ENCODE measurements around the gene CHD9NB.

CHD9NB gene

DNA sequence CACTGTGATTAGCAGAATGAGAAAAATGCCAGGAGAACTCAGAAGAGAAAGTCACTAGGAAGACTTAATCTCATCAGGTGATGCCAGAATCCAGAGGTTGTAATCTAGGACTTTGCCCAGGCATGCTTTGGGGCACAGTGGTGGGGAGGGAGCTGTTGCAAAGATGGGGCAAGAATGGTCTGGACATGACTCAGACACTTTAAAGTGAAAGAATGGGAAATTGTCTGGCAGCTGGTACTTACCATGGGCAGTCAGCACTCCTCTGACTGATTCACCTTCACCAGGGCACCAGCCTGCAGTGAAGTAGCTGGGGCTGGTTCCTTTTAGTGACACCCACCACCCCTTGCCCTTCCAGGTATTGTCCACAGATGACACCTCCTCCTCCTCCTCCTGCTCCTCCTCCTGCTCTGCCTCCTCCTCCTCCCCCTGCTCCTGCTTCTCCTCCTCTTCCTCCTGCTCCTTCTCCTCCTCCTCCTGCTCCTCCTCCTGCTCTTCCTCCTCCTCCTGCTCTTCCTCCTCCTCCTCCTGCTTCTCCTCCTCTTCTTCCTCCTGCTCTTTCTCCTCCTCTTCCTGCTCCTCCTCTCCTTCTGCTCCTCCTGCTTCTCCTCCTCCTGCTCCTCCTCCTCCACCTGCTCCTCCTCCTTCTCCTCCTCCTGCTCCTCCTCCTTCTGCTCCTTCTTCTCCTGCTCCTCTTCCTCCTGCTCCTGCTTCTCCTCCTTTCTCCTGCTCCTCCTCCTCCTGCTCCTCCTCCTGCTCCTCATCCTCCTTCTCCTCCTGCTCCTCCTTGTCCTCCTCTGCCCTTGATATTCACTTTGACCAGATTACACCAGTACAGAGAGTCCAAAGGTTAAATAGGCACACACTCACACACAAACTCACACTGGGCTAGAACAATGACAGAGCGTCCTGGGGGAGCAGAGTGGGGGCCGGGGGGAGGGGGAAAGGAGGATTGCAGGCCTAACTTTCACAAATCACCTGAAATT is at the start of gene CHD9NB:
CHD9NB (minus strand) TSS at position 379 of the 983 bp plus-strand sequence. CDS start 8,739 bp downstream, outside the sequence.
- no peak for DNase-seq (ENCODE audit: low read depth in 2 of 2)

DNA sequence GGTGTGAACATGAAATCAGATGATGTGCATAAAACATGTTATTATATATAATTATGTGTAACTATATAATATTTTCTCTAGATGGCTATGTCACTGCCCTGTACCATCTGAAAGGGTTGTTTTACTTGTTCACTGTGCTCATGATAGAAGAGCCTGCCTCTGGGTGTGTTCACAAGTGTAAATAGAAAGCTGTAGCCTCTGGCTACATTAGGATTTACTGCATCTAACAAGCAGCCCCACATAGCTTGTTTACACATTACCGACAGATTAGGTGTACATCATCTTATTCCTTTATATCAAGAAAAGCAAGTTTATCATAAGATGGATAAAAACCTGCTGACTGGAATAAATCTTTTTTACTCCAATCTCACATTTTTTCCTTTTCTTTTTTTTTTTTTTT is 48.2 kb upstream of the CHD9NB start:
- no peak for DNase-seq (ENCODE audit: low read depth in 2 of 2)

DNA sequence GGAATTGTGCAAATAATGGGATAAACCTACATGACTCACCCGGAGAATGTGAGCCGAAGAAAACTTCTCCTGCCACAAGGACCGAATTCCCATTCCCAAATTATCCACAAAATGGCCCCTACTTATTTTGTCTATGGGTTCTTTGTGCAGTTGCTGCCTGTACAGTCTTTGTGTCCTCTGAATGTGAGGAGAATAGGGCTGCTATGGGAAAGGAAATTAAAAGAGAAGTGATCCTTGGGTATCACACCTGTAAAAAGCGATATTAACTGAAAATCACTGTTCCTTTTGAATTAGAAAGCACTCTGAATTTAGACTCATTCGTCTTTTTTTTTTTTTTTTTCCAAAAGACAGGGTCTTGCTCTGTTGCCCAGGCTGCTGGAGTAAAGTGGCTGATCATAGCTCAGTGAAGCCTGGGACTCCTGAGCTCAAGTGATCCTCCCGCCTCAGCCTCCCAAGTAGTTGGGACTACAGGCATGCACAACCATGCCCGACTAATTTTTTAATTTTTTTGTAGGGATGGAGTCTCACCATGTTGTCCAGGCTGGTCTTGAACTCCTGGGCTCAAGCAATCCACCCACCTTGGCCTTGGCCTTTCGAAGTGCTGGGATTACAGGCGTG is 47.5 kb upstream of the CHD9NB start:
- no peak for DNase-seq (ENCODE audit: low read depth in 2 of 2)

DNA sequence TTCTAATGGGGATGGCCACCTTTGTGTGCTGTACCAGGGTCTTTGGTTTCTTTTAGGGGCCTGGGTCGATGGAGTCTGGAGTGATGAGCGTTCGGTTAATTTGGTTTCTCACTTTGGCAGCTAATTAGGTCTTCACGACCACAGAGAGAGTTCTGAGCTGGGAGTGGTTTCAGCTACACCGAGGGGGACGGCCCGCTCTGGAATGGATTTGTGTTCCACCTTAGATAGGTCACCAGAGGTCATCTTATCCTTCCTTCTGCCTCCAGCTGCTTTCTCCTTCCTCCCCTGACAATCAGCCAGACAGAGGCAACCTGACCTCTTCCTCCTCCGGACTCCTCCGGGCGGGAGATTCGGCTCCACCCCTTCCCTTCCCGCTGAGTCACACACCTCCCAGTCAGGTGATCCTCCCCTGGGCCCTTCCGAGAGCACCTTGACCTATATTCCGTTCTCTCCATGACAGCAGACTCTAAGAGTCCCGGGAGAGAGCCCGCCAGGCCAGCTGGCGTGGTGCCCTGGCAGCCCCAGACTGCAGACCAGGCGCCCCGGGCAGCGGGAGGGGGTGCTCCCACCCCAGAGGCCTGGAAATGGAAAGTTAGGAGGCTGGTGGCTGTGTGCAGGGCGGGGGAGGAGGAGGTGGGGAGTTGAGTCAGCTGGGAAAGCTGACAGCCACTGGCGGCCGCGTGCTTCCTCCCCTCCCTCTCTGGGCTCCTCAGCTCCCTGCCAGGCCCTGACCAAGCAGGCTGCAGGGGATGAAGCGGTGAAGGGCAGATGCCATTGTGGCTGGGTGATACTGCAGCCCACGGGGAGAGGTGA is 46.8 kb upstream of the CHD9NB start:
- DNase-seq (ENCODE audit: low read depth in 2 of 2) = peak; percentile 25 to 42

DNA sequence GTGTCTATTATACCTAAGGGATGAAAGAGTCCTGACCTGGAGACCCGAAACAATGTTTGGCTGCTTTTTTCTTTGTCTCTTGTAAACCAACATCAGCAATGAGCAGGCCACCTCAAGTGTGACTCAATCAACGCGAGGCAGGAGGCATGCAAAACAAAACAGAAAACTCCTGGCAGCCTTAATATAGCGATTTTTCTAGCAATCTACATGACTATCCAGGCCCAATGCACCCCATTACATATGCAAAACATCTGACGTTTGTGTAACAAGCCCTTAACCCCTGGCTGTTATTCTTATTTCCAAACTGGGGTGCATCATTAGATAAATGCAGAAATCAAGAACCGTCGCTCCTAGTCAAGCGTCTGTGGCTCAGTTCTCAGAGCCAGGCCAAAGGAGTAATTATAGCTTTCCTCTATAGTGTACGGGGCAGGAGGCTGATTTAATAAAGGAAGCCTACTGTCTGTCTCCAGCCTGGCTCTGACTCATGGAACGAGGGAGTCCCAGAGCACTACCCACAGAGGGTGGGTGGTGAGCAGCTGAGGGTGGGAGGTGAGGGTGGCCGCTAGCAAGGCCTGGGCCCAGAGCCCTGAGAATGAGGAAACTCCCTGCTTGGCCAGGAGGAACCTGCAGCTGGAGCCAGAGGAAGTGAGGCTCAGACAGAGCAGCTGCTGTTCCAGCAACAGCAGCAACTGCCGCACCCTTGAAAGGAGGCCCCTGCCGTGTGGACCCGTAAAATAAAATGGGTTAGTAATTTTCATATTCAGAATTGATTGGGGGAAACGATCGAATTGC is 46.0 kb upstream of the CHD9NB start:
- DNase-seq (ENCODE audit: low read depth in 2 of 2) = no peak

DNA sequence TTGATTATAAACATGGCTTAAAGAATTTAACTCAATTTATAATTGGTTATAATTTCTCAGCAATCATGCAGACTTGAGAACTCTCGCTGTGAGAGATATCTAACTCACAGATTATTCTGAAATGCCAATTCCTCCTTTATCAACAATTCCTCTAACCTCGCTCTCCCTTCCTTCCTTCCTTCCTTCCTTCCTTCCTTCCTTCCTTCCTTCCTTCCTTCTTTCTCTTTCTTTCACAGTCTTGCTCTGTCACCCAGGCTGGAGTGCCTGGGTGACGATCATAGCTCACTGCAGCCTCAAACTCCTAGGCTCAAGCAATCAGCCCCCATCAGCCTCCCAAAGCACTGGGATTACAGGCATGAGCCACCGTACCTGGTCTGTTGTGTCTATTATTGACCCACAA is 44.5 kb upstream of the CHD9NB start:
- no peak for DNase-seq (ENCODE audit: low read depth in 2 of 2)

DNA sequence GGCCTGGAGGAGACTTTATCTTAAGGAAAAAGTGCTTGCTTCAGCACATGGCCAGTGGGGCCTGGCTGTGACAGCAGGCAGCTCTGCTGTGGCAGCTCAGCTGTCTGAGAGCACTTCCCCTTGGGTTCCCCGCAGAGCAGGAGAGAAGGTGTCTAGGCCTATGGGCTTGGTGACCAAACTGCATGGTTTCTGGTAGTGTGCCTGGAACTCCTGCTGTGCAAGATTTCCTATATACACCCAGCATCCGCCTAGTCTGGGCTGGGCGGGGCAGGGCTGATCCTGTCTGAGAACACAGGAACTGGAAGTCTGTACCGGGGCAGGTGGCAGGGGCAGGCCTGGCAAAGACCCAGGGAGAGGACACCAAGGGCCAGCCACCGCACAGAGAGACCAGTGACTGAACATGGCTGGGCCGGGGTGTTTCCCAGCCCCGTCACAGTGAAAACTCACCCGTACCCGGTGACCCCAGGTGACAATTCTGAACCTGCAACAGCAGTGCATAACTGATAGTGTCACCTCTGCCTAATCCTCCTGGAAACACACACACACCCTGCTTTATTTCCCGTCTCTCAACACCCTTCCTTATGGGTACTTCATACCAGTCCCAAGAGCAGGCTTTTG is 41.4 kb upstream of the CHD9NB start:
- DNase-seq (ENCODE audit: low read depth in 2 of 2) = no peak

DNA sequence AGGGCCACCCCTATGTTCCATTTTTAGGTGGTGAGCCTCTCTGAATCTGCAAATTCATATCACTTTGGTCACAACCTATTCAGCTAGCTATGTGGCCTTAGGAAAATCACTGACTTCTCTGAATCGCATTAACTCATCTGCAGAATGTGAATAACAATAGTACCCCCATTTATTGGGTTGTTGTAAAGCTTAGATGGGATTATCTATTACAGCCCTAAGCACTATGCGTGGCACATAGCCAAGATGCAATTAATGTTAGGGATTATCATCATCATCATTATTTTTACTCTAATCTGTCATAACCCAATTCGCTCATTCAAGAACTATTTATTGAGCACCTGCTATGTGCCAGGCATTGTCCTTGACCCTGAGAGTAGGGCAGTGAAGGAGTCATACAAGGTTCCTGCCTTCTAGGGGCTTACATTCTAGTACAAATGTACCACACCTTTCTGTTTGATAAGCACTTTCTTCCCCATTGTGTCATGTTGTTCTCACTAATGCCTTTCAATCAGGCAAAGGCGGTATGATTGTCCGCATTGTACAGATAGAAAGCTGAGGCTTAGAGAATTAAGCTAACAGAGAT is 40.6 kb upstream of the CHD9NB start:
- no peak for DNase-seq (ENCODE audit: low read depth in 2 of 2)

DNA sequence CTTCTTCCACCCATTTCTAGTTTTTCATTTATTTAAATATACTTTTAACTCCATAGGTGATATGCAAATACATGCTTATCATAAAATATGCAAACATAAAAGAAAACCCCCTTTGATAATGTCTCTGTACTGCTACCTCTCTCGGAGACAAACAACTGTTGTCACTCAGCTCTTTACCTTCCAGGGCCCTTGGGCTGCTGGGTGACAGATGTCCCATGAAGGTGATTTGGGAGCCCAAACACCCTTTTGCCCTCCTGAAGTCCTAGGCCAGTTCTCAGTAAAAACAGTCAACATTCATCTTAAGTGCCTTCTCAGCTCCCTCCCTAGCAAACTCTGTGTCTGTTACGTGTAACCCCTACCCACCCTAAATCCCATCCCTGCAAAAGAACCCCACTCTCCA is 39.6 kb upstream of the CHD9NB start:
- DNase-seq (ENCODE audit: low read depth in 2 of 2) = no peak

DNA sequence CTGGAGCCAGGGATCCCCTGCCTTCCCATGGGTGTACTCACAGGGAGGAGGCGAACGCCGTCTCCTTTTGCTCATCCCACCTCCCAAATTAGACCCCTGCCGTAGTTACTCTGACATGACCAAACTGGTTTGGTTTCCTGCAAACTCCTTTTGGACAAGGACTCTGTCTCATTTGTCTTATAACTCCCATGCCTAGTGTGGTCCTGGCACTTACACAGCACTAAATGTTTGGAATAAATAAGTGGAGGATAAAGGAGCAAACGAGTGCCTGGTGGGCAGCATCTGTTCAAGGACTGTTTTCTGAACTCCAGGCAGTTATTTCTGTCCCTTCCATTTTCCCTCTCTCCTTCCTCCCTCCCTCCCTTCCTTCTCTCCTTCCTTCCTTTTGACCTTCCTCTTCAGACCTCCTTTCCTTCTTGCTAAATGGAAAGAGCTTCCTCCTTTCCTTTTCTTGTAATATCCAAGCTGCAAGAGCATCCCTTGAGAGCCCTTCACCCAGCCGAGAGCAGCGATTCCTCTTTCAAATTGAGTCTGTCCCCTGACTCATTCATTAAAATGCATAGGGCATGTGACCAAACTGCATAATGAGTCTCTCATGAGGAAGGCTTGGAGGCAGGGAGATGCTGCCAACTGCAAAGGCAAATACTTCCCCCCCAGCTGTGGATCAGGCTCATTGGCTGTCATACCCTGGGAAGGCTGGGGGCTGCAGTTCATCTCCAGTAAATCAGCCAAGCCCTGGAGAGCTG is 38.9 kb upstream of the CHD9NB start:
- no peak for DNase-seq (ENCODE audit: low read depth in 2 of 2)

DNA sequence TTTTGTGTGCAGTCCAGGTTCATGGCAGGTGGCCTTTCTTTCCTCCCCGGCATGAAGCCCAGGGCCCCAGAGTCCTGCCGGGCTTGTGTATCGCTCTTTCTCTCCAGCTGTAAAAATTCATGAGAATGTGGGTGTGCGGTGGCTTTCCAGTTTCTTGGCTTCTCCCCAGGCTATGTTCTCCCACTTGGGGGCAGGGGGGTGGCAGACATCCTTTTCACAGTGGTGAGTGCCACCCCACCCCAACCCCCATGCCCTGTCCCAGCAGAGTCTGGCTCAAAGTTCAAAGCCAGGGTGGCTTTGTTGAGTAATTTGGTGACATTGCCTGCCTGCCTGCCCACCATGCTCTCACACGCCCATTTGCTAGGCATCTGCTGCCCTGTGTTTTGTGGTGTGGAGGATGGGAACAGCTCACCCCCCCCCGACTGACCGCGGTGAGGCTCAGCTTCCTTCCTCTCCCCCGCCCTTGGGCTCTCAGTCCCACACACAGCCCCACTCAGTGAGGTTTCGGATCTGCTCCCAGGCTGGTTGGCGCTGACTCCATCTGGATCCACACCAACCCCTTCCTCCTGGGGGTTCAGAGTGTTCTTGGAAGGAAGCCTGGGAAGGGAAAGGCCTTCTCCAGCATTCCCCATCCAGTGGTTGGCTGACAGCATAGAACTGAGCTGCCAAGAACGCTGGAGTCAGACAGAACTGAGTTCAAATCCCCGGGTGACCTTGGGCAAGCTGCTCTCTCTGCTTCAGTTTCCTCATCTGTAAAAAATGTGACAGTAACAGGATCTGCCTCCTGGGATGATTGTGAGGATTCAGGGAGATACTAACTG is 38.1 kb upstream of the CHD9NB start:
- no peak for DNase-seq (ENCODE audit: low read depth in 2 of 2)

DNA sequence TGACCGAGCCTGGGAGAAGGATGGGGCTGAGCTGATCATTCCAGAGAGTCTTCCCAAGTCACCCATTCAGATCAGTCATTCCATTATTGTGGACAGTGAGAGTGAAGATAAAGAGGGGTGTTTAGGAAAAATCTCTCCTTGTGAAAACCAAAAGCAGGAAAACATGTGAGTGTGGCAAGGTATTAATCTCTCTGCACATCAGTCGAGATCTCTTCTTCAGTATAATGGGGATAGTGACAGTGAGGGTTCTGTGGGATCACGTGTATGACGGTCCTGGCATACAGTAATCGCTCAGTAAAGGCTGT is 37.5 kb upstream of the CHD9NB start:
- DNase-seq (ENCODE audit: low read depth in 2 of 2) = no peak

DNA sequence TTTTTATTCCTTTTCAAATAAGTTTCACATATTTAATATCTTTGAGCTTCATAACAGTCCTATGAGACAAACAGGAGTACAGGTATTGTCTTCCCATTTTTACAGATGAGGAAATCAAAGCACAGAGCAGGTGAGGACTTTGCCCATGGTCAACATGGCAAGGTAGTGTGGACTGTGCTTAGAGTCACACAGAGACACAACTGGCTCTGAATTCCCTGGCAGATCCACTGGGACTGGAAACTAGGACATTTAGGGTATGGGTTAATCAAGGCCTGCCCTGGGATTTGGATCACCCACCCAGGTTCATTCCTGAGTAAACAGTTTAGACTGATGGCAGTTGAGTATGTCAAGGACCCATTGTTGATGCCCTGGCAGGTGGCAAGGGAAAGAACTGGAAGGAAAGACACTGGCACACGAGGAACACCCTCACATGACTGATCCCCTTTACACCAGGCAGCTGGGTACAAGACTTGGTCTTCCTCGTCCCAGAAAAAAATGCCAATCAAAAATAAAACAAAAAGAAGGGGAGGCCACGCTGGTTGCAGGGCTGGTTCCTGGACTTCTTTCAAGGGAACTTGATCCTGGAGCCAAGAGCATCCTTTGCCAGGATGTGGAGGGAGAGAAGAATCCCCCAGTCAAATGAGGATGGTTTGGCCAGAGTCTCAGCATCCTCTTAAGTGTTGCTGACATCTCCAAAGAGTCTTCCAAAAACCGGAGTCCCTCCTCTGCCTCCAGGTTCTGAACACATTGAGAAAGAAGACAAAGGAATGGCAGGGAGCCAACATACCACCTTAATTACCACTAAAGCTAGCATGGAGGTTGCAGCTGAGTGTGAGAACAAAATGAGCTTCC is 37.0 kb upstream of the CHD9NB start:
- no peak for DNase-seq (ENCODE audit: low read depth in 2 of 2)

DNA sequence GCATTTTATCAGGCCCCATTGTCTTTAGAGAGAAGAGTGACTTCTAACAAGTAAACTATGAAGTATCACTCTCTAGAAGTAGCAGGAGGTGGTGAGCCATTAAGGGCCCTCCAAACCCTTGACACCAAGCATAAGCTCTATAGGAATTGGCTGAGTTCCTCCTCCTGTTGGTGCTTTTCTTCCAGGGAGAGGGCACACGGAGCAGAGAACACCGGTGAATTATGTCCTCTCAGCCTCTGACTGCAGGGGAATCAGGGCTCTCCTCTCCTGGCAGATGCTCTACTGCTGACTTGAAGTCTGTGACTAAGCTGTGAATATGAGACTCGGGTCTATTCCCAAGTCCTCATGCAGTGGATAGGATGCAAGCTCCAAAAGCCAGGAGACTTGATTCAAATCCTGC is 34.4 kb upstream of the CHD9NB start:
- DNase-seq (ENCODE audit: low read depth in 2 of 2) = no peak

DNA sequence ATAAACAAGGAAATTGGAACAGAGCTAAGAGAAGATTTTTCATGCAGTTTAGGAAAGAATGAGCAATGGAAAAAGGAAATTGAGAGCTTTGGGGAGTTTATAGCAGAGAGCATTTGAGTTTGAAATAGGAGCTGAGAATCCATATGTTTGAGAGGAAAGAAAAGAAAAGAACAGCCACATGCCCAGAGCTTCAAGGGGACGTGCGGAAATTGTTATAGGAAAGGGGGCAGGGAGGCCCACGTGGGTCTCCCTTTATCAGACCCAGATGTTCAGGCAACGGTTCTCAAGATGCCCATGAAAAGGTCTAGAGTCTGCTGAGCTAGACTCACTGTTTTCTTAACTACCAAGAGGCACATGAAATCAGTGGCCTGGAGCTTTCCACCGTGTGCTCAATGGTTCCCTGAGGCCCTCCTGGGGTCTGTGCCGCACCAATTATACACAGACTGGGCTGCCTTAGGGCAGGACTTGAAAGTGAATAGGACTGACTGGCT is 33.3 kb upstream of the CHD9NB start:
- no peak for DNase-seq (ENCODE audit: low read depth in 2 of 2)

DNA sequence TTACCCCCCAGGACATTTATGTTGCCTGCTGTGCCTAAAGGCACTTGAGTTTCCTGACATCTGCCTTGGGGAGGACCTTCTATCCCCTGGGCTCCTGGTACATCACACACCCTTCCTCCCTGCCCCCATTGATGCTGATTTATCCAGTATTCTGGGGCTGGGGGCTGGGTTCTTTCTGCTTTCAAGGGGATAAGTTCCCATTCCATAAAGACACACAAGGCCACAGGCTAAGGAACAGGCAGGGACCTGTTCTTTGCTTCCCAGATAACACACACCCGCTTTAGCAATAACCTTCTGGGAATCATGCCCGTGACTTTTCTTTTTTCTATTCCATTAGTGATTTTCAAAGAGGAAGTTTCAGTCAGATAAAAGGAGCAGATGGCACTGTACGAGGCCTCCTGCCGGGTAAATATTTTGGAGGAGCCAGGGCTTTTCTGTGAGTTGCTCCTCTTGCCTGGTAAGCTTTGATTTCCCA is 32.7 kb upstream of the CHD9NB start:
- no peak for DNase-seq (ENCODE audit: low read depth in 2 of 2)

DNA sequence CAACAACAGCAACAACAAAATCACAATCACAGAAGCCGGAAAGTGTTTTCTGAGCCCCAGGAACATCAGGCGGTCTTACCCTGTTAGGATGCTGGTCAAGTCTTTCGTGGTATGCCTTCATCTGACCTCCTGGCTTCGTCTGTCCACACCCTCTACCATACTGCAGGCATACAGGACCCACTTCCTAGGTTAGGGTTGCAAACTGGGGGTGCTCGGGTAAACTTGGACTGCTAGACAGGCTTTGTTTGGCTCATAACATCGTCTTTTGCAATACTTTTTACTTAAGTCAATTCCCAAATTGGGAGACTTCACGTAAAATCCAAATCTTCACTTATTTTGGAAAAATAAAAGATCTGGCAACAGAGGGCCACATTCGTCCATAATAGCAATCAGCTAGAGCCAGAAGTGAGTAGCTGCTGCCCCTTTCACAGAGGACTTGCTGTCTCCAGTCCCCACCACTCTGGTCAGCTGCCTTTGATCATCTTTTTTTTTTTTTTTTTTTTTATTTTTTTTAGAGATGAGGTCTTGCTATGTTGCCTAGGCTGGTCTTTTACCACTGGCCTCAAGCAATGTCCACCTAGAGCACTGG is 32.1 kb upstream of the CHD9NB start:
- DNase-seq (ENCODE audit: low read depth in 2 of 2) = no peak

DNA sequence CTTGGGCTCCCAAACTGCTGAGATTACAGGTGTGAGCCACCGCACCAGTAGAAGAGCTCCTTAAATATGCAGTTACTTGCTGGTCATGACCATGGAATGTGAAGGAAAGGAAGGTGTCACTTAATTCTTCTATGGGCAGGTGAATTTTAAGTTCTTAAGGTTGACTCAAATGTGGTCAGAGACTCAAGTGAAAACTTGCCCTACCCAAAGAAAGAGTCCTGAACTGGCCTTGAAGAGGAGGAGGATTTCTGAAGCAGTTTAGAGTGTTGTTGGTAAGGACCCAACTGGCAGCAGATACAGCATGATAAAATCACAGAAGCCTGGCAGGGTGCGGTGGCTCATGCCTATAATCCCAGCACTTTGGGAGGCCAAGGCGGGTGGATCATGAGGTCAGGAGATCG is 31.4 kb upstream of the CHD9NB start:
- no peak for DNase-seq (ENCODE audit: low read depth in 2 of 2)

Measured in stimulated activated CD4-positive, alpha-beta T cell treated with anti-CD3 and anti-CD28 coated beads, Interleukin-15, amount 100 ng/mL, for 48 hours (primary cell).